Thyroid gland (tissue), 4 donors: ENCODE measurements around the gene MDK.

Experiments used
- POLR2A ChIP-seq, 2 donors: fragments of 450-650 bp; IDR thresholded peaks; one replicate each; pipeline ENCODE4 v1.6.1; 2017; ENCODE audit warnings: antibody characterized with exemption in 2 of 2, mild to moderate bottlenecking in 2 of 2, moderate library complexity in 1 of 2
- TF ChIP-seq, protein P1 (sequence below), 6 experiments: fragments of 200-600 bp in 3 of 6; fragments of 450-650 bp in 3 of 6; sonication (generic) in 3 of 6; IDR thresholded peaks; one replicate each; pipeline ENCODE4 v1.5.1; 2016 to 2019; ENCODE audit warnings: antibody characterized with exemption in 6 of 6, mild to moderate bottlenecking in 2 of 6, inconsistent platforms in 1 of 6, moderate library complexity in 1 of 6

DNA sequence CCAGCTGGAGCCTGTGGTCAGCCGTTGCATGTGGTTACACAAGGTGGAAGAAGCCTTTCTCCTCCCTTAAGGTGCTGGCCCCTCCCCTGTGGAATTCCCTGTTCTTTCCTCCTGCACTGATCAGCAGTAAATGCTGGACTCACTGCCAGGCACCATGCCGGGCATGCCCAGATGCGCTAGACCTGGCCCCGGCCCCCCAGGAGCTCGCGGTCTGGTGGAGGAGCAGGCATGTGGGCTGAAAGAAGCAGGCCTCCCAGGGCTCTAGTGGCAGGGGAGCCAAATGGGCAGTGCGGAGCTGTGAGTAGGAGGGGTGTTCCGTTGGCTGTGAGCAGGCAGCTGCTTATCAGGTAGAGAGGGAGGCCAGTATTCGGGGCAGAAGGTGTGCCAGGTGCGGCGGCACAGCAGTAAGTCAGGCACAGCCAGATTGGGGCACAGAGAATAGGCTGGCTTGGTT, 24.0 kb upstream of the MDK start:
- no peak for TF ChIP-seq POLR2A (IDR thresholded peaks at IDR 0.05)
- TF ChIP-seq, protein P1, sequence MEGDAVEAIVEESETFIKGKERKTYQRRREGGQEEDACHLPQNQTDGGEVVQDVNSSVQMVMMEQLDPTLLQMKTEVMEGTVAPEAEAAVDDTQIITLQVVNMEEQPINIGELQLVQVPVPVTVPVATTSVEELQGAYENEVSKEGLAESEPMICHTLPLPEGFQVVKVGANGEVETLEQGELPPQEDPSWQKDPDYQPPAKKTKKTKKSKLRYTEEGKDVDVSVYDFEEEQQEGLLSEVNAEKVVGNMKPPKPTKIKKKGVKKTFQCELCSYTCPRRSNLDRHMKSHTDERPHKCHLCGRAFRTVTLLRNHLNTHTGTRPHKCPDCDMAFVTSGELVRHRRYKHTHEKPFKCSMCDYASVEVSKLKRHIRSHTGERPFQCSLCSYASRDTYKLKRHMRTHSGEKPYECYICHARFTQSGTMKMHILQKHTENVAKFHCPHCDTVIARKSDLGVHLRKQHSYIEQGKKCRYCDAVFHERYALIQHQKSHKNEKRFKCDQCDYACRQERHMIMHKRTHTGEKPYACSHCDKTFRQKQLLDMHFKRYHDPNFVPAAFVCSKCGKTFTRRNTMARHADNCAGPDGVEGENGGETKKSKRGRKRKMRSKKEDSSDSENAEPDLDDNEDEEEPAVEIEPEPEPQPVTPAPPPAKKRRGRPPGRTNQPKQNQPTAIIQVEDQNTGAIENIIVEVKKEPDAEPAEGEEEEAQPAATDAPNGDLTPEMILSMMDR (IDR thresholded peaks at IDR 0.05): no peak
